Transverse colon (tissue), 4 donors: Measurements from ENCODE around the gene GPD1L. TPM values are rescaled to one million over a fixed set of nuclear protein-coding genes. Genes with fewer than 3 reads are reported as not detected.

Experiments
- DNase-seq: peaks from one replicate; pipeline ENCODE4 v3.0.0-alpha.2; 2019
- H3K27ac ChIP-seq, 4 donors: fragments of 200-600 bp; sonication (generic); 2 replicates each; pipeline ENCODE4 v1.5.1; 2016 to 2018; ENCODE audit warnings: inconsistent platforms in 4 of 4
- H3K27me3 ChIP-seq: fragments of 200-600 bp; sonication (generic); 2 replicates; pipeline ENCODE4 v1.5.1; 2017; ENCODE audit warnings: inconsistent platforms
- H3K36me3 ChIP-seq, 4 donors: fragments of 200-600 bp; sonication (generic); 2 replicates each; pipeline ENCODE4 v1.5.1; 2017 to 2019; ENCODE audit warnings: inconsistent platforms in 4 of 4
- H3K4me1 ChIP-seq, 4 donors: fragments of 200-600 bp; sonication (generic); 2 replicates each; pipeline ENCODE4 v1.5.1; 2017 to 2020; ENCODE audit warnings: inconsistent platforms in 4 of 4
- H3K4me3 ChIP-seq, 4 donors: fragments of 200-600 bp; sonication (generic); 1 replicate in 1 of 4; 2 replicates in 3 of 4; pipeline versions ENCODE4 v1.5.1 to v1.6.1; 2017 to 2019; ENCODE audit warnings: inconsistent platforms in 4 of 4
- H3K9me3 ChIP-seq, 2 donors: fragments of 200-600 bp; sonication (generic); 2 replicates each; pipeline ENCODE4 v1.5.1; 2017 to 2019; ENCODE audit warnings: inconsistent platforms in 2 of 2
- EP300 ChIP-seq: sonication (generic); formaldehyde crosslinking; IDR thresholded peaks from one replicate; pipeline ENCODE4 v1.6.1; 2017; ENCODE audit warnings: antibody characterized with exemption, low read depth
- POLR2A ChIP-seq: fragments of 450-650 bp; IDR thresholded peaks from one replicate; pipeline ENCODE4 v1.6.1; 2016; ENCODE audit warnings: antibody characterized with exemption, mild to moderate bottlenecking, moderate library complexity
- POLR2AphosphoS5 ChIP-seq, 3 donors: sonication (generic); formaldehyde crosslinking; IDR thresholded peaks; one replicate each; pipeline ENCODE4 v1.6.1; 2016; ENCODE audit warnings: antibody characterized with exemption in 3 of 3
- WGBS, 2 donors: methylation state at CpG; one replicate each; pipeline ENCODE4 v1.1.5; 2018; ENCODE audit warnings: low coverage in 1 of 2; 5-methylcytosine and 5-hydroxymethylcytosine counted together
- in situ Hi-C, 4 donors: fragments of 200-750 bp; cut with MboI; loops; one replicate each; pipeline versions ENCODE4 v1.15.0 to v1.15.1; 2017; ENCODE audit warnings: low sequenced_read_pairs in 3 of 4, low pct_ligation_motif_present in 1 of 4, low pct_unique_long_range_greater_than_20kb in 1 of 4
- intact Hi-C: fragments of 100-400 bp; cut with DNase I; formaldehyde crosslinking; loops from one replicate; pipeline ENCODE4 v1.15.1; 2023; ENCODE audit warnings: low total_unique reads
- total RNA-seq, 4 donors: library from RNA; depleted of rRNA; stranded (reverse); fragments of >200 nt; gene quantifications; one replicate each; pipeline ENCODE4 v1.1.0, GENCODE V29; 2016
- TF ChIP-seq, protein P1 (sequence below), 5 experiments: fragments of 200-600 bp in 3 of 5; fragments of 450-650 bp in 2 of 5; sonication (generic) in 3 of 5; IDR thresholded peaks; 1 replicate in 2 of 5; 2 replicates in 3 of 5; pipeline ENCODE4 v1.5.1; 2016 to 2017; ENCODE audit warnings: antibody characterized with exemption in 5 of 5, inconsistent platforms in 3 of 5, mild to moderate bottlenecking in 2 of 5, moderate library complexity in 1 of 5

Gene GPD1L
- total RNA-seq, 4 donors from 2014 or later, result 35.6 to 107 (median 66.5) TPM

DNA sequence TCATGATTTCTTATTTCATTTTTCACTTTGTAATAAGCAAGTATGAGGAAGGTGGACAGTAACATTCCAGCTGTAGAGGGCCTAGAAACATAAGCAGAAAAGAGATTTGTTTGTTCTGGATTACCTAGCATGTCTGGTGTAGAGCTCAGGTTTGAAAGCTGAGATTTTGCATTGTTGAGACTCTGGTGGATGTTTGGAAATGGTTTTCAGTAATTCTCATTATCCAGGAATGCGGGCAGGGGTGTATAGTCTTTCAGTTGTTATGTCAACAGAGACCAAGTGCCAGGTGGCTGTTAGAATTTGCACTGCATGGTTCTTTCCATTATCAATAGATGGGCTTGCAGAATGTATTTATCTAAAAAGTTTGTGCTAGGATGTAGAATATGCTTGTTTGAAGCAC is 10.9 kb downstream of the GPD1L start:
- no peaks in the 10 kb centered on the region for H3K9me3 ChIP-seq
- WGBS, 2 donors, result 72% methylated on average over 1 of the region's 1 CpG; no CpG with 5 or more reads in 1 of the 2 donors
- no peak for DNase-seq
- no peaks in the 10 kb centered on the region for H3K27me3 ChIP-seq
- H3K4me1 ChIP-seq, result peaks cover 0 to 27% (median 14%) of the 10 kb centered on the region in 4 donors
- H3K4me3 ChIP-seq, result no peak overlapping the region
- no peak overlapping the region for H3K27ac ChIP-seq
- in situ Hi-C loops (no loop called here), intact Hi-C loops (no loop called here)
- H3K36me3 ChIP-seq, result no peaks in the 10 kb centered on the region
- TF ChIP-seq POLR2A, result no peak
- TF ChIP-seq, protein P1, sequence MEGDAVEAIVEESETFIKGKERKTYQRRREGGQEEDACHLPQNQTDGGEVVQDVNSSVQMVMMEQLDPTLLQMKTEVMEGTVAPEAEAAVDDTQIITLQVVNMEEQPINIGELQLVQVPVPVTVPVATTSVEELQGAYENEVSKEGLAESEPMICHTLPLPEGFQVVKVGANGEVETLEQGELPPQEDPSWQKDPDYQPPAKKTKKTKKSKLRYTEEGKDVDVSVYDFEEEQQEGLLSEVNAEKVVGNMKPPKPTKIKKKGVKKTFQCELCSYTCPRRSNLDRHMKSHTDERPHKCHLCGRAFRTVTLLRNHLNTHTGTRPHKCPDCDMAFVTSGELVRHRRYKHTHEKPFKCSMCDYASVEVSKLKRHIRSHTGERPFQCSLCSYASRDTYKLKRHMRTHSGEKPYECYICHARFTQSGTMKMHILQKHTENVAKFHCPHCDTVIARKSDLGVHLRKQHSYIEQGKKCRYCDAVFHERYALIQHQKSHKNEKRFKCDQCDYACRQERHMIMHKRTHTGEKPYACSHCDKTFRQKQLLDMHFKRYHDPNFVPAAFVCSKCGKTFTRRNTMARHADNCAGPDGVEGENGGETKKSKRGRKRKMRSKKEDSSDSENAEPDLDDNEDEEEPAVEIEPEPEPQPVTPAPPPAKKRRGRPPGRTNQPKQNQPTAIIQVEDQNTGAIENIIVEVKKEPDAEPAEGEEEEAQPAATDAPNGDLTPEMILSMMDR (IDR thresholded peaks at IDR 0.05), result no peak
- TF ChIP-seq POLR2AphosphoS5 (IDR thresholded peaks at IDR 0.05), result no peak
- TF ChIP-seq EP300, result no peak

DNA sequence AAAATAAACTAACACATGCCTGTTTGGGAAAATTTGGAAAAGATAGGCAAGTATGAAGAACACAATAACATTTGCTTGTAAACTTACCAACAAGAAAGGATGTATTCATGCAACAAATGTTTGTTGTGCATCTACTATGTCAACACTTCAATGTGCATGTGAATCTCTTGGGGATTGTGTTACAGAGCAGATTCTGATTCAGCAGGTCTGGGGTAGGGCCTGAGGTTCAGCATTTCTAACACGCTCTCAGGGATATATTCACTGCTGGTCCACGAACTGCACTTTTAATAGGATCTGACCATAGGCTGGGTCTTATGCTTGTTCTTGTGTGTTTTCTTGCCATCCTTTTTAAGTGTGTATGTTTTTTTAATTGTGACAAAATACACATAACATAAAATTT is 11.8 kb downstream of the GPD1L start:
- H3K9me3 ChIP-seq, result no peaks in the 10 kb centered on the region
- no peaks in the 10 kb centered on the region for H3K27me3 ChIP-seq
- 95 to 100% methylated on average over 2 of the region's 2 CpGs for WGBS, 2 donors
- peaks cover 0 to 27% (median 14%) of the 10 kb centered on the region in 4 donors for H3K4me1 ChIP-seq
- H3K4me3 ChIP-seq, result no peak overlapping the region
- H3K36me3 ChIP-seq, result no peaks in the 10 kb centered on the region
- no peak for DNase-seq
- H3K27ac ChIP-seq, result no peak overlapping the region
- intact Hi-C loops, result no loop called here
- TF ChIP-seq, protein P1 (IDR thresholded peaks at IDR 0.05), result no peak
- TF ChIP-seq POLR2A (no peak), POLR2AphosphoS5 (IDR thresholded peaks at IDR 0.05) (no peak), EP300 (no peak)
- in situ Hi-C loops, result no loop called here

DNA sequence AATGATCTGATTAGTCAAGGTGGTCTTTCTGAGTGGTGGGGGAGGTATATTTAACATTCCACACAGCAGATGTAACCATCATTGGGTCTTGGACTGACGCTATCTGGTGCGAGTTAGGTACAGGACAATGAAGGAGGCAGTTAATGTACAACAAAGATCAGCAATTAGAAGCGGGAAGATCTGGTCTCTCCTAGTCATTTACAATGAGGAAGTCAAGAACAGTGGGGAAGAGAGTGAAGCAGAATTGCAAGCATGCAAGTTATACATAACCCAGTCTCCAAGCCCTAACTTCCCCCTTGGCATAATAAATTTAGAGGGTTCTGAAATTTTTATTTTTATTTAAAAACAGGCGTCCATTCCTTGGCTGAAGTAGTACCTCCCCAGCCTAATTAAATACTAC is 14.1 kb downstream of the GPD1L start:
- 34 to 45% methylated on average over 4 of the region's 4 CpGs for WGBS, 2 donors
- in situ Hi-C loops, result no loop called here
- no peak for TF ChIP-seq POLR2A
- no peak for TF ChIP-seq POLR2AphosphoS5 (IDR thresholded peaks at IDR 0.05)
- TF ChIP-seq, protein P1 (IDR thresholded peaks at IDR 0.05), result no peak
- no peak for TF ChIP-seq EP300
- Histone ChIP-seq H3K9me3 (no peaks in the 10 kb centered on the region), H3K4me3 (no peak overlapping the region), H3K27me3 (no peaks in the 10 kb centered on the region), H3K4me1 (peaks cover 0 to 27% (median 14%) of the 10 kb centered on the region in 4 donors), H3K27ac (peak overlapping the region; percentile 51 to 74 (median 64)), H3K36me3 (no peaks in the 10 kb centered on the region)
- no peak for DNase-seq
- intact Hi-C loops, result no loop called here

DNA sequence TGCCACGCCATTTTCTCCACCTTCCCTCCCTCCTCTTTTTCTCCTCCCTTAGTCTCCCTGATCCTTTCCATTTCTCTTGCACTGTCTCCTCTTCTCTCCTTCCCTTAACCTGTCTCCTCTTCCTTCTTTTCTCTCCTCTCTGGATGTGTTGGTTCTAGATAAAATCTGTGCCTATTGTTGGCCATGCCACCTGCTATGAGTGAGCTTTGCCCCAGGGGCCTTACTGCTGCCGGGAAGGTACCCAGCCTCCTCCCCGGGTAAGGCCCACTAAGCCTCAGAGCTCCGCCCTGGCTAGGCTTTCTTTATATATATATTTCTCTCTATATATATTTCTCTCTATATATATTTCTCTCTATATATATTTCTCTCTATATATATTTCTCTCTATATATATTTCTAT is 14.7 kb downstream of the GPD1L start:
- peak overlapping the region; percentile 51 to 74 (median 64) for H3K27ac ChIP-seq
- H3K9me3 ChIP-seq, result no peaks in the 10 kb centered on the region
- in situ Hi-C loops (no loop called here), intact Hi-C loops (no loop called here)
- H3K4me3 ChIP-seq, result no peak overlapping the region
- peaks cover 0 to 26% (median 14%) of the 10 kb centered on the region in 4 donors for H3K4me1 ChIP-seq
- TF ChIP-seq POLR2AphosphoS5 (IDR thresholded peaks at IDR 0.05), result no peak
- no peak for TF ChIP-seq POLR2A
- TF ChIP-seq, protein P1 (IDR thresholded peaks at IDR 0.05), result no peak
- TF ChIP-seq EP300, result no peak
- 67 to 86% methylated on average over 4 of the region's 4 CpGs for WGBS, 2 donors
- DNase-seq, result peak; percentile 28
- no peaks in the 10 kb centered on the region for H3K36me3 ChIP-seq
- no peaks in the 10 kb centered on the region for H3K27me3 ChIP-seq
